Fibroblast of mammary gland (primary cell): ENCODE results near the gene STX8.

Experiments
- DNase-seq: peaks from one replicate; pipeline ENCODE4 v3.0.0-alpha.2; 2010; ENCODE audit warnings: low read depth
- H3K4me3 ChIP-seq: 2 replicates; pipeline ENCODE4 v1.5.1; 2011; ENCODE audit warnings: low read depth, mild to moderate bottlenecking, low read length, moderate library complexity; ENCODE audit not compliant: control insufficient read depth
- TF ChIP-seq, protein P1 (sequence below): conservative IDR thresholded peaks from 2 replicates; pipeline ENCODE4 v1.5.1; 2011; ENCODE audit warnings: low read depth, low read length, inconsistent platforms; ENCODE audit not compliant: control insufficient read depth, insufficient read depth

STX8 gene

DNA sequence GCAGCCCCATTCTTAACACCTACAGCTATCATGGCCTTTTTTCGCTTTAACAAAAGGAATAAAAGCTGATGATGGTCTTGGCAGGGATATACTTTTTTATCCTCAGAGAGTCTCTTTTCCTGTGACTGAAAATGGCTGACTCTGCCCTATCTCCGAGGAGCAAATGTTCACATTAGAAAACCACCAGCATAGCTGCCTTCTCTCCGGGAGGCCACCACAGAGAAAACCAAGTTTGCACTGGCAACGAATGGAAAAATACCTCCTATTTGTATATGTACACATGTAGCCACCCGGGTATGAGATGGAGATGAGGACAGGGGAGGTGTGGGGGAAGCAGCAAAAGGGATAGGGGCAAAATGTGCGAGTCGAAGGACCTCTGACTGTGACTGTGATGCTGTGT lies 88.2 kb downstream of the STX8 start:
- TF ChIP-seq, protein P1, sequence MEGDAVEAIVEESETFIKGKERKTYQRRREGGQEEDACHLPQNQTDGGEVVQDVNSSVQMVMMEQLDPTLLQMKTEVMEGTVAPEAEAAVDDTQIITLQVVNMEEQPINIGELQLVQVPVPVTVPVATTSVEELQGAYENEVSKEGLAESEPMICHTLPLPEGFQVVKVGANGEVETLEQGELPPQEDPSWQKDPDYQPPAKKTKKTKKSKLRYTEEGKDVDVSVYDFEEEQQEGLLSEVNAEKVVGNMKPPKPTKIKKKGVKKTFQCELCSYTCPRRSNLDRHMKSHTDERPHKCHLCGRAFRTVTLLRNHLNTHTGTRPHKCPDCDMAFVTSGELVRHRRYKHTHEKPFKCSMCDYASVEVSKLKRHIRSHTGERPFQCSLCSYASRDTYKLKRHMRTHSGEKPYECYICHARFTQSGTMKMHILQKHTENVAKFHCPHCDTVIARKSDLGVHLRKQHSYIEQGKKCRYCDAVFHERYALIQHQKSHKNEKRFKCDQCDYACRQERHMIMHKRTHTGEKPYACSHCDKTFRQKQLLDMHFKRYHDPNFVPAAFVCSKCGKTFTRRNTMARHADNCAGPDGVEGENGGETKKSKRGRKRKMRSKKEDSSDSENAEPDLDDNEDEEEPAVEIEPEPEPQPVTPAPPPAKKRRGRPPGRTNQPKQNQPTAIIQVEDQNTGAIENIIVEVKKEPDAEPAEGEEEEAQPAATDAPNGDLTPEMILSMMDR = no peak
- DNase-seq = no peak
- H3K4me3 ChIP-seq = no peak overlapping the region

DNA sequence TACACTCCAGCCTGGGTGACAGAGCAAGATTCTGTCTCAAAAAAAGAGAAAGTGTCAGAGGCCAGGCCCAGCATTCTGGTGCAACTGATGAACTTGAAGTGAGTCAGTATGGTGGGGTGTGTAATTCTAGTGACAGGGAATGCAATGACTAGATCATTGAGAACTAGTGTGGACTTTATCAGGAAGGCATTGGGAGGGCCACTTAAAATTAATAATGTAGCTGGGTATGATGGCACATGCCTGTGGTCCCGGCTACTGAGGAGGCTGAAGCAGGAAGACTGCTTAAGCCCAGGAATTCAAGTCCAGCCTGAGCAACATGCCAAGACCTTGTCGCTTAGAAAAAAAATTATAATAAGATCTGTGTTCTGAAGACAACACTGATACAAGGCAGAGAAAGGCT lies 90.8 kb downstream of the STX8 start:
- DNase-seq = peak; percentile 52
- TF ChIP-seq, protein P1 = no peak
- no peak overlapping the region for H3K4me3 ChIP-seq

DNA sequence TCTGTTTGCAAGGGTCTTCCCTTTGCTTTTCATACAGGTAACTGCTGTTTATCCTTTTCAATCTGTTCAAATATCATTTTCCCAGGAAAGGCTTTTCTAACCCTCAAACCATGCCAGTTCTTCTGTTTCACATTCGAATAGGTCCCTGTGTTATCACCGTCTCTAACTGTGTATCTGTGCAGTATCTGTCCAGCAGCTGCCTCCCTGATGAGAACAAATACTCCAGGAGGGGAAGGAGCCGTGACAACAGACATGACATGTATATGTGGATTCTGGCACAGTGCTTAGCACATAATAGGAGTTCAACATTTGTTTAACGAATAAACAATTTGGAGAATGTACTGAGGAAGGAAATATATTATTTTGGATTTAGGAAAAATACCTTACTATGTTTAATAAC lies 95.7 kb downstream of the STX8 start:
- TF ChIP-seq, protein P1 = no peak
- no peak overlapping the region for H3K4me3 ChIP-seq

DNA sequence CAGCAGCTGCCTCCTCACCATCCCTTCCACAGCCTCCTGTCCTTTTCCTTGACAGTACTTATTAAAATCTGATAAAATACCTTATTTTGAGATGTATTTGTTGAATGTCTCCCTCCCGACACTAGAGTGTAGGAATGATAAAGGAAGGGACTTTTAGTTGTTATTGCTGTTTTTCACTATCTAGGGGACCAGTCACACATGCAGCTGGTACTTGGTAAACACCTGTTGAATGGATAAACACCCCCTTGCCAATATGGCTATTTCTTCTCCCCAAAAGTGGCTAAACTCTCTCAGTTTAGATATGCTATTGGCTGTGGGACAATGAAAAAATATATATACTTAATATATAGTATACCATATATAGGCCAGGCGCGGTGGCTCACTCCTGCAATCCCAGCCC lies 96.7 kb downstream of the STX8 start:
- TF ChIP-seq, protein P1 = no peak
- DNase-seq = no peak
- no peak overlapping the region for H3K4me3 ChIP-seq

More for the DNA sequence above, 95.7 kb downstream of the STX8 start:
- no peak for DNase-seq

DNA sequence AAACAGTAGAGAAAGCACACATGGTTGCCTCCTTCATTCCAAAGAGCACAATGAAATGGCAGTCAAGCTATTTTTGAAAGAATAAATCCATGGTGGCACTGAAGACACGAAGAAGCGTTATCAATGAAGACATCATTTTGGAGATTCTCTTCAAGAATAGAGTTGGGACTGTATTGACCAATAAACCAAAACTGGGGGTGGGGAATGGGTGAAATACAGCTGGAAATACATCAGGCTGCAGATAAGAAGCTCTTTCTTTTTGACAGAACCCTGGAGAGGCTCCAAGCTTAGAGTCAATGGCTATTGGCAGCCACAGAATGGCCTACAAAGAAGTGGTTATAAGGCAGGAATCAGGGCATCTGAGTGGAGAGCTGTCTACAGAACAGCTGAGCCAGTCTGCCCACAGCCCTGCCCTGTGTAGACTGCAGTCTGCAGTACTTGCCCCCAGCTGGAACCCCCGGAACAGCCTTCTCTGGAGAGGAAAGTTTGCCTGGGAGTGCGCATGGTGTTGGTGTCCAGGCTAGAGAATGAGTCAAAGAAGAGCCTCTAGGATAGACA lies 100.4 kb downstream of the STX8 start:
- TF ChIP-seq, protein P1 = no peak
- no peak overlapping the region for H3K4me3 ChIP-seq
- DNase-seq = no peak

DNA sequence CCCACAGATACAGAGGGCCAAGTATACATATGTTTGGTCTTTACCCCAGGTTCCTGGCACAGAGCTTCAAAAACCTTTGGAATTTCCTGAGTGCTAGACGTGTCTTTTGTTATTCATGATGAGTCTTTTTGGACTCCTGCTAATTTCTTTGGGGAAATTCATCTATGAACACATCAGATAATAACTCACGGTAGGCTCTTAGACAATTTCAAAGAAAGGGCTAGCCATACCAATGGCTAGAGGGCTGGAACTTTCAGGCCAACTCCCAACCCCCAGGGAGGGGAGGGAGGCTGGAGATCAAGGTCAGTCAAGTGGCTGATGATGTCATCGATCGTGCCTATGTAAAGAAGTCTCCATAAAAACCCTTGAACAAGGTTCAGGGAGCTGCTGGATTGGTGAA lies 101.9 kb downstream of the STX8 start:
- DNase-seq = peak; percentile 88
- no peak overlapping the region for H3K4me3 ChIP-seq
- TF ChIP-seq, protein P1 = no peak

GRCh38 chr17:9472541-9472940 lies 103.1 kb downstream of the STX8 start:
- TF ChIP-seq, protein P1 = no peak
- DNase-seq = peak; percentile 73
- H3K4me3 ChIP-seq = no peak overlapping the region
